T-helper 9 cell (primary cell): Measurements from ENCODE around the gene TCERG1L.
"Not testable (repeated sequence)": the region's sequence is repeated elsewhere in the genome, so short reads cannot be mapped to it uniquely, and the experiment has no call there.

ENCODE experiments used
- DNase-seq: peaks from one replicate; pipeline ENCODE4 v3.0.0-alpha.2; 2020

The TCERG1L gene

DNA sequence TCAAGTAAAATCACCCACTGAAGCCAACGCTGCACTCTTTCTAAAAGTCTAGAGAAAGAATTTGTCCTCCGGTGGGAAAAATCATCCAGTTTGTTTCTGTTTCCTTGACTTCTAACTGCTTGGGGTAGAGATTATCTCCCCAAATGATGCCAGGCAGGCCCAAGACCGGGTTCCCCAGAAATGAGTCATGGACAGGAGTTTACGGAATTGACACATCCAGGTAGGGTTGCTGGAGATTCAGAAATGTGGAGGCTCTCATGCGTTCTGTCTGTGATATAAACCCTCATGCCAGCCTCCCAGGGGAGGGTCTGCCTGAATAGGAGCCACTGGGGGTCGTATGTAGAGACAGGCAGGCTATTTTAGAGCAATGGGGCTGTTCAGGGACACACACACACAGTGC lies 230.9 kb downstream of the TCERG1L start:
- DNase-seq: no peak

DNA sequence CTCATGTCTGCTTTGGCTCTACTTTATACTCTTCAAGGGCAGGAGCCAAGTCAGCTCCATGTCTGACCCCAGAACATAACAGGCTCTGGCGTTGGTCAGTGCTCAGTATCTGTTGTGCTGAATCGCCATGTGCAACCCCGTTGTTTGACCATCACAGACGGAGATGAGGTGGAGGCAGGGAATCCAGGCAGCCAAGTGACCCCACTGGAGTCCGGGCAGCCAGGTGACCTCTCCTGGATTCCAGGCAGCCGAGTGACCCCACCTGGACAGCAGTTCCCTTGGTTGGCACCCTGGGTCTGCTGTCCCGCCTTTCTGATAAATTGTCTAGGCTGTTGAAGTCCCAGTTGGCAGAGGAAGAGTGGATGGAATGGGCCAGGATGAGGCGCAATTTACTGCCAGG lies 232.2 kb downstream of the TCERG1L start:
- no peak for DNase-seq

DNA sequence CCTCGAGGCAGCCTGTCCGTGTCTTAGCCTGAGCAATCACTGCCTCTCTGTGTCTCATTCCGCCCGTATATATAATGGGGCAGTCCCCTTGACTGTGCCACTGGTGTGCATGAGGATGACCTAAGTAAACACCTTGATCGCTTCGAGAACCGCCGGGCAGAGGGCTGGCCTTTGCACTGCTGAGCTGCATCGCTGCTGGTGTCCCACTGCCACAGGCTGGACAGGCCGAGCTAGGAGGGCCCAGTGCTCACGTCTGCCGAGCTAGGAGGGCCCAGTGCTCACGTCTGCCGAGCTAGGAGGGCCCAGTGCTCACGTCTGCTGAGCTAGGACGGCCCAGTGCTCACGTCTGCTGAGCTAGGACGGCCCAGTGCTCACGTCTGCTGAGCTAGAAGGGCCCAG lies 232.6 kb downstream of the TCERG1L start:
- not testable (repeated sequence) for DNase-seq

DNA sequence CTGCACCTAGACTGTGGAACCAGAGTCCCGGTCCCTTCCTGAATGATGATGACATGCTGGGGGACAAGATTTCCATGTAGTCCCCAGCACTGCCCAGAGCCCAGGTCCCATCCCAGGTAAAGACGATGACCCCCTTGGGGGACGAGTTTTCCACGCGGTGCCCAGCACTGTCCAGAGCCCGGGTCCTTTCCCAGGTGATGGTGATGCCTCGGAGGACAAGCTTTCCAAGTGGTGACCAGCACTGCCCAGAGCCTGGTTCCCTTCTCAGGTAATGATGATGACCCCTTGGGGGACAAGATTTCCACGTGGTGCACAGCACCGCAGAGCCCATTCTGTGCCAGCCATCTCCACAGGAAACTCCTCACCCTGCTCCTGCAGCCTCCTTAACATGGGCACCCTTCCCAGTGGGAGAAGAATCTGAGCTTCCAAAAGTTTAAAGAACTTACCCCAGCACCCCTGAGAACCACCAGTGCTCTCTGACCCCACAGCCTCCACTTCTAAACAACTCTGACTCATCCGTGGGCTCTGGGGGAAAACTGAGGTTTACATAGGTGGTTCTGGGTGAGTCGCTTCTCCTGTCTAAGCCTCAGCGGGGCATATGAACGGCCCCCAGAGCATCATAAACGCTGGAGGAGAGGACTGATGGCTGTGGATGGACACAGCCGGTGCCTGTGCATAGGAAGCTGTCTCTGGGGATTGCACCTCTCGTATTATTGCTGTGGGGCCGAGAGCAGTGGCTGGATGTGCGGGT lies 233.2 kb downstream of the TCERG1L start:
- no peak for DNase-seq

DNA sequence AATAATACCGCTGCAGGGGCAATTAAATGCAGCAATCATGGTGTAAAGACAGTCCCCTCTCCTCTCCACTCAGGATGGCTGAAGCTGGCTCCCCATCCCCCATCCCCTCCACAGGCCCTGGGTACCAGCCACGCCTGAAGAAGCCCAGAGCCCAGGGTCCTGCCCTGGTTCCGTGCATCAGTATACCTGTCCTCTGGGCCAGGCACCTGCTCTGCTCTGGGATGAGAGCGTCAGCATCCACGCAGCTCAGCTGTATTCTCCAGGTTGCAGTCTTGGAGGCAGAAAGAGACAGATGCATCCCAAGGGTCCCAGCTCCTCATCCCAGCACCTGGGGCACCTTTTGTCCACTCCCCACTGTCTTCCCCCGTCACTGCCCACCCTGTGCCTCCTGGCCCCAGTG lies 233.8 kb downstream of the TCERG1L start:
- DNase-seq: no peak

DNA sequence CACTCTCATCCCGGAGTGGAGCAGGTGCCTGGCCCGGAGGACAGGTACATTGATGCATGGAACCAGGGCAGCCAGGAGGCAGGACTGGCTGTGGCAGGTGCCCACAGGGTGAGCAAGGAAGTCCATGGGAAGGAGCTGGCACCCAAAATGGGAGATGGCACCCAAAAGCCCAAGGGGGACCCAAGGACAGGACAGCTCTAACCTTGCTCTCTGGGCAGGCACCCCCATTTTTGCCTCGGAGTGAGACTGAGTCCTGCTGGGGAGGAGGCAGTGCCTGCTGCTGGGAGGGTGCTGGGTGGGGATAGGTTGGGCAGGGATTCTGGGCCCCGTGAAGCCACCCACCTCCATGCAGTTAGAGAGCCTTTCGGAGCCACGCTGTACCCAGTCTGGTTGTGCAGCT lies 234.5 kb downstream of the TCERG1L start:
- no peak for DNase-seq

DNA sequence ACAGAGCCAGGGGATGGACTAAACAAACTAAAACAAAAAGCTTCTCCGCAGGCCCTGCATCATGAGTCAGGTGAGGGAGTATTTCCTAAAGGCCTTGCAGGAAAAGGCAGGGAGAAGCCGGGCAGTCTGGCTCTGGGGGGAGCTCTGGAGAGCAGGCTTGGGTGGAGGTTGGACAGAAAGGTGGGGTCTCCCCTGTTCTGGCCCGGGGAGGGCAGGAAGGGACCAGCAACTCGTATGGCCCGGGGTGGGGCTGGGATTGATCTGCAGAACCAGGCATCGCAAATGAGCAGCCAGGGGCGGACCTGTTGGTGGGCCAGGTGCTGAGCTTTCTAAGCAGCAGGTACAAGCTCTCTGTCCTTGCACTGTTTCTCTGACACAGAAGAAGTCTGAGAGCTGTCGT lies 235.2 kb downstream of the TCERG1L start:
- DNase-seq: no peak

DNA sequence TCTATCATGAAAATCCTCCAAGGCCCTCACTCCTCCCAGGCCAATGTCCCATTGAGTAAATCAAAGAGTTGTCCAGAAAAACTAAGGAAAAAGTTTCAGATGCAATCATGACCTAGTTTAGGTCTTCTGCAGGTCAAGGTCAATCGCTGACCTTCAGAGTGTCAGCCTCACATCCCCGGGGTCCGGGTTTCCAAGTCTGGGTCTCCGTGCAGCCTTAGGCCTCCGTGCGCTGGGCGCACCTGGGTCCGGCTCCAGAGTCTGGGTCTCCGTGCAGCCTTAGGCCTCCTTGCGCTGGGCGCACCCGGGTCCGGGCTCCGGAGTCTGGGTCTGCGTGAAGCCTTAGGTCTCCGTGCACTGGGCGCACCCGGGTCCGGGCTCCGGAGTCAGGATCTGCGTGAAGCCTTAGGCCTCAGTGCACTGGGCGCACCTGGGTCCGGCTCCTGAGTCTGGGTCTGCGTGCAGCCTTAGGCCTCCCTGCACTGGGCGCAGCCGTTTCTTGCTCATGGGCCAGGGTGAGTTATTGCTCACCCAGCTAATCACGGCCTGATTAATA lies 236.2 kb downstream of the TCERG1L start:
- no peak for DNase-seq

DNA sequence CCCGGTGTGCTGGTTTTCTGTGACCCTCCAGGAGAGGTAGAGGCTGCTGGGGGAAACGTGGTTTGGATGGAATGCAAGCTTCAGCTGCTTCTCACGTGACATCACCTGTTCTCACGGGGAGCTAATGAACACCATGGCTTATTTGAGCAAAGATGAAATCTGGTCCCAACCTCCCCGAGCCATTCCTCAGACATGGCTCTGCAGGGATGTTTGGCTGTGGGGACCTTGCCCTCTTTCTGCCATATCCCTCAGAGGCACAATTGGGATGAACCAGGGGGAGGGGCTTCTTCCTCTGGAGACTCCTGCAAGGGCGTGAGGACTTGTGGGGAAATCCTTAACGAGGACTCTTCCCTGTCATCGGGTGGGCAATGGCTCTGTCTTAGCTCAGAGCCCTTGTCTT lies 236.8 kb downstream of the TCERG1L start:
- DNase-seq: no peak

DNA sequence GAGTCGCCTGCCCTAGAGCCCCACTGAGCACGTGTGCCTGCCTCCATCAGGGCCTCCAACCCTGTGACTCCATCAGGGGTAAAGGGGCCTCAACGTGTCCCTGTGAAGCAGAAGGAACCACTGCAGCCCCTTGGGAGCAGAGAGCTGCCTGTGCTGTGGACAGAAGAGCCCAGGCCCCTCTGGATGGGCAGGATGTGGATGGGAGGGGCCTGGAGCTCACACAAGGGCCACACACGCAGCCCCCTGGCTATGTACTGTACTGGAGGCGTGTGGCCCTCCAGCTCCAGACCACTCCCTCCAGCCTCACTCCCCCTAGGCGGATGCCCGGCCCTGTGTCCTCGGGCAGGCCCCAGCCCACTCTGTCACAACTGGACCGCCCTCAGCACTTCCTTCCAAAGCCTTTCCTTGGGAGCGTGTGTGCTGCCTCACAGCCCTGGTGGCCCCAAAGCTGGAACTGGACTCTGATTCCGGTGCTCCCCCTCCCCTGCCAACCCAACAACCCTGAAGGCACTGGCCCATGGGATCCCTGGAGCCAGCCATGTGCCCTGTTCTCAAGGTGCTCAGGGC lies 238.0 kb downstream of the TCERG1L start:
- no peak for DNase-seq

DNA sequence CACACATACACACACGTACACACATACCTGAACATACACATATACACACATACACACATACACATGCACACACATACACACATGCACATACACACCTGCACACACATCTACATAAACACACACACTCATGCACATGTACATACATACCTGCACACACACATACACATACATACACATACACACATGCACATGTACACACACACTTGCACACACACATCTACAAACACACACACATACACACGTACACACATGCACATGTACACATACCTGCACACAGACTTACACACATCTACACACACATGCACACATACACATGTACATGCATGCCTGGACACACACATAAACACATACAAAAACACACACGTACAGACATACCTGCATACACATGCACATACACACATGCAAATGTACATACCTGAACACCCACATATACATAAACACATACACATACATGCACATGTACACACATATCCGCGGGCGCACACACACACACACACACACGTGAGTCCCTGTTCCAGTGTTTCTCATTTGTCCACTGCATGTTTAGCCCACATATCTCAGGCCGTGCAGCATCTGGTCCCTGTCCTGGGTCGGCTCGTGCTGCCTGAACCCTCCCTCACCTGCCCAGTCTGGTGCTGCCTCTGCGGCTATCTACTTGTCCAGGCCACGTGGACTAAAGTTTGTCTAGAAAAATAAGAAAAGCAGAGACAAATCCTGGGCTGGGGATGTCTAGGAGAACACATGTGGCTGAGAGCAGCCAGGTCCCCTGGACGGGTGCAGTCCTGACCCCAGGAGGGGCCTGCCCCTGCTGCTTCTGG lies 238.7 kb downstream of the TCERG1L start:
- no peak for DNase-seq

DNA sequence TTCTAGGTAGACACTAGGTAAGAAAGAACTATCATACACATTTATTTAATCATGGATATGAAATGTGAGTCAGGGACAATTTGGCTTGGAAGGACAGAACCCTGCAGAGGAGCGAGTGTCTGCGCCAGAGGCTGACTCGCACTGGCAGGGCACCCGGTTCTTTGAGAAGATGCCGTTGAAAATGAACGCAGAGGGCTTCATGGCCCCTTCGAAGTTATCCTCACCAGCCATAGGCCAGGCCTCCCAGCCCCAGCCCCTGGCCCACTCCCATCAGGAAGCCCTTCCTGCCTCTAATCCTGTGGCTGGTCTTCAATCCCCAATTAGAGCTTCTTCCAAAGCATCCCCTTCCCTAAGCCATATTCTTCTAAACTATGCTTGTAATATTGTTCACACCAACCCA lies 239.8 kb downstream of the TCERG1L start:
- no peak for DNase-seq

DNA sequence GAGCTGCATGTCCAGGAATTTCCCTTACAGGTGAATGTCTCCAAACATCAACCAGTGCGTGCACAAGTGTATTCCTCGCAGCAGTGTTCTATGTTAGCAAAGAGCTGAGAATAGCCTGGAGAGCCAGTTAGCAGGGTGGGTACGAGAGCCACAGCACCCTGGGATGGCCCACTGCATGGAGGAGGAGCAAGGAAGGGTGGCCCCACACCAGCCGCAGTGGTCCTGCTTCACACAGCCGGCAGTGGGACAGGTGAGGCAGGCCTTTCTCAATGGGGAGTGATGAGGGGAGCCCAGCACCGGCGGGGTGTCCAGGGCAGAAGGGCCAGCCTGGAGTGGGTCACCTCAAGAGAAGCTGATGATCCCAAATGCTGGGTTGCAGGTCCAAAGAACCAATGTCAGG lies 240.7 kb downstream of the TCERG1L start:
- DNase-seq: no peak

DNA sequence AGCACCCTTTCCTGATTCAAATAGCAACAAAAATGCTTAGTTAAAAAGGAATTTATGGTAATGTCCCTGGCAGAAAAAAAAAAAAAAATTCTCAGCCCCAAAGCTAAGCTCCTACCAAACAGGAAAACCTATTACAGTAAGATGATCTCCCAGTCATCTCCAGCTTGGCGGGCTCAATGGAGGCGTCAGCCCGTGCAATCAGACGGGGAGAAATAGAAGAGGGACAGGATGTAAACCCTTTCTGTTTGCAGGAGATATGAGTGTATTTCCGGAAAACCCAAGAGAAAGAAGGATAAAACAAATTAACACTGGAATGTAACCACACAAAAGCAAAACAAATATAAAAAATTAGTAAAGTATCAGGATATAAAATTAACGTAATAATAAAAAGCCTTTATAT lies 242.8 kb downstream of the TCERG1L start:
- DNase-seq: no peak

DNA sequence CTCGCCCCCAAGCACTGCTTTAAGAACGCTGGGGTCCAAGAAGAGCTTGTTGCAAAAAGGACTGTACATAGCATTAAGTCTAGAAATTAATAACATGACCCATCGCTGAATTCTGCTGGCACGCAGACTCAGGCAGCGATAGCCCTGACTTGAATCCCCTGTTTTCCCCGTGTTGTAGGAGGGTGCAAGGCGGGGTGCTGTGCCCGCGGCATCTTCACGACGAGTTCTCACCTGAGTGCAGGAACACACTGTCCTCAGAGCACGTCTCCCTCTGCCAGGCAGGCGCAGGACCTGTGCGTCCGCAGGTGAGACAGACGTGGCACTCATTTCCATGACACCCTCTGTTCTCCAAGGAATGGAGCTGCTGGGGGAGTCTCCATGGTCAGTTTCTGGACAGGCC lies 243.2 kb downstream of the TCERG1L start:
- no peak for DNase-seq

DNA sequence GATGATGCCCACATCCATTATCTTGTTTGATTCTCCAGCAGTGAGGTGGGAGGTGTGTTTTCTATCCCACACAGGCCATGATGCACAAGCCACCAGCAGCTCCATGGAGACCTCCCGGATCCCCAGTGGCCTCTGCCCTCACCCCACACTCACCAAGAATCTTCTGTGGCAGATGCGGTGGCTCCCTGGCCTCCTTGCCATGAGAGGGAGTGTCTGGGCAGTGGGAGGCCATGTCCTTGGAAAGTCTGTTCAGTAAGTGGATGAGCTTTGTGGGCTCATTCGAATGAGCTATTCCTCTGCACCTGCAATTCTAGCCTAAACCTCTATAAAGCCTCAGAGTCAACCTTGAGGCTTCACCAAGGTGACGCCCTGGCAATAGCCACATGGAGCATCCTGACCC lies 243.8 kb downstream of the TCERG1L start:
- no peak for DNase-seq

DNA sequence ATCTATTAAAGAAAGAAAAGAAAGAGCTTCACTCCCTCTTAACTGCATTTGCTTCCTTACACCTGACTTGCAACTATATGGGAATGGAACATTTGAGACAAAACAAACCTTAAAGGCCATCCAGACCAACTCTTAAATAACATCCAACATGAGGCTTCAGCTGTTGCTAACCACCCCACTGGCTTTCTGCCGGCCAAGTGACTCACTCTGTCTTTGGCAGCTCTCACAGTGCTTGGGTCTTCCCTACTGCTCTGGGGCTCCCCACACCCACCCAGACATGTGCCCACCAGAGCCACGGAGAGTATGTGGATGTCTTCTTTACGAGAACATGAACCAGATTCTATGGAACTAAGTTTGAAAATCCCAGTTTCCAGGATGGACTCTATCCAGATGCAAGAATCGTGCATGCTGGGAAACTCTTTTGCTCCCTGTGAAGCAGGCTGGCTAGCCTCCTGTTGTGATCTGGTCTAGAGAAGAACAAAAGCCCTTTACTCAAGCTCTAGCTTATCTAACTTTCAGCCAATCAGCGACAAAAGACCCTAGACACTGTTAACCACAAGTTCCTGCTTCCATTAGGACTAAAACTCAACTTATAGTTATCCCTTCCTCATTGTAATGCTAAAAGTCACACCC lies 245.7 kb downstream of the TCERG1L start:
- DNase-seq: no peak

DNA sequence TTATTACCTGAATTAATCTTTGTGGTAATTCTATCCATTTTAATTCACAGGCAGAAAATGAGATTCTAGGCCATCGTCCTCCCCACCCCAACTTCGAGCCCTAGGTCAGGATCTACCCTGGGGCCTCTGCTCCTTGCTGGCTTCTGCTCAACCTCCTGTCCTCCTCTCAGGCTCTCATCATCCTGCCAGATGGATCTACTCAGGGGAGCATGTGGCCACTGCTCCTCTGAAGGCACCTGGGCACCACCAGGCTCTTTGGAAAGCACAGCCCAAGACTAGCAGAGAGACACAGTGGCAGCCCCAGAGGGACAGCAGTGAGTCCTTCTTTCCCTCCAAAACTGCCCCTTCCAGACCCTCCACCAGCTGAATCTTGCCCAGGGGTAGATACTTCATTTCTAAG lies 248.2 kb downstream of the TCERG1L start:
- no peak for DNase-seq

DNA sequence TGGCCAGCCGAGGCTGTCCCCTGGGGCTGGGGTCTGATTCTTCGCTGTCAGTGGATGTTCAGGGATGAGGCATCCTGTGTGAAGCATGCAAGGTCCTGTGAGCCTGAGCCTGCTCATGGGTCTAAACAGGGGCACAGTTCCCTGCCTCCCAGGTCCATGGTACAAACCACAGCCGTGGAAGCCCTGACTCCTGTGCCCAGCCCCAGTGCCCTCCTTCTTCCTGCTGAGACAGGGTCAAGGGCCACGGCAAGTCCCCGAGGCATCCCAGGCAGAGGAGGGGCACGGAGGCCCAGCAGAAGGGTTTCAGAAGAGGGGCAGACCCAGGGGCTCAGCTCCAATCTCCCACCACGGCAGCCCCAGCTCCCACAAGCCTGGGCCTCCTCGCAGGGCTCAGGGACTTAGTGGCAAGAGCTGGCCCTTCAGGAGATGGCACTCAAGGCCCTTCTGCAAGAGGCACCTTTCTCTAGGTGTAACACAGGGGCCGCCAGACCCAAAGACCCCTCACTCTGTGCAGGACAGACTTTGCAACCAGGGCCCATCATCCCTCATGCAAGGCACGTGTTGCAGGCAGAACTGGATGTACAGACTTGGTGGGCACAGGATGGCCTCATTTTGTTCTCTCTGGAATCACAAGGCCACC lies 248.8 kb downstream of the TCERG1L start:
- no peak for DNase-seq

DNA sequence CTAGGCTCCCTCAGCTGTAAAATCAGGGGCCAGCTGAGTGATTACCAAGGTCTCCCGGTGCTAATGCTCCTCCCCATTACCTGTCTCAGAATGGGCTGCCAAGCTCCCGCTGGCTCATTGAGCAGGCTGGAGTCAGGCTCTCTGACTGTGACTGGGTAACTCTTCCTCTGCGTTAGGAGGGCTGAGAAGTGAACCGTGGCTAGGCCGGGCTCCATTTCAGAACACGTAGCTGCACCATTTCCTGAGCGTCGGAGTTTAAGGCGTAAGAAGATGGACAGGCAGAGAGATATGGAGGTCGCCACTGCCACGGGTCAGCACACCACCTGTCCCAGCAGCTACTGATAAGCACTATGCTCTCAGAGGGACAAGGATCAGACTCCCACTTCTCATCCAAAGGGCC lies 250.3 kb downstream of the TCERG1L start:
- no peak for DNase-seq

DNA sequence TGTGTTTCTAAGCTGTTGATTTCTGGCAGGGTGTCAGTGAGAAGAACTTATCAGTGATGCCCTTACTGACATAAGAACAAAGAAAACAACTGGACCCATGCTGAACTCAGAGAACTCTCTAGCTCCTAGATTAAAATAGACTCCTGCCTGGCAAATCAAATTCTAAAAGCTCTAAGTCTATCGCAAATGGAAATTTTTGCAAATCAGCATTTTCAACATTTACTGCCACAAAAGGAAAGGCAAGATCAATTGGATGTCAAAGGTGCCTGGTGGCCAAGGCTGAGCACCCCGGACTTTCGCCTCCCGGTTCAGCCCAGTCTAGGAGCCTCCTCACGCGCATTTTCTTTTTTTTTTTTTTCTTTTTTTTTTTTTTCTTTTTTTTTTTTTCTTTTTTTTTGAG lies 251.6 kb downstream of the TCERG1L start:
- no peak for DNase-seq

DNA sequence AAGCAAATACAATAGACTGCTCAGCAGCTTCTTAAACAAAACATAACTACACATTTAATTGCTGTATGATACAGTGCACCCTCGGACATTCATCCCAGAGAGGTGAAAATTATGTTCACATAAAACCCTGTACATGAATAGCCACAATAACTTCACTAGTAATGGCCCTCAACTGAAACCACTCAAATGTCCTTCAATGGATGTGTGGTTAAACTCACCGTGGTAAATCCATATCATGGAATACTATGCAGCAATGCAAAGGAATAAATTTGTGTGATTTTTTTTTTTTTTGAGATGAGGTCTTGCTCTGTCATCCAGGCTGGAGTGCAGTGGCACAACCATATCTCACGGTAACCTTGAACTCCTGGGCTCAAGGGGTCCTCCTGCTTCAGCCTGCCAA lies 252.7 kb downstream of the TCERG1L start:
- no peak for DNase-seq

DNA sequence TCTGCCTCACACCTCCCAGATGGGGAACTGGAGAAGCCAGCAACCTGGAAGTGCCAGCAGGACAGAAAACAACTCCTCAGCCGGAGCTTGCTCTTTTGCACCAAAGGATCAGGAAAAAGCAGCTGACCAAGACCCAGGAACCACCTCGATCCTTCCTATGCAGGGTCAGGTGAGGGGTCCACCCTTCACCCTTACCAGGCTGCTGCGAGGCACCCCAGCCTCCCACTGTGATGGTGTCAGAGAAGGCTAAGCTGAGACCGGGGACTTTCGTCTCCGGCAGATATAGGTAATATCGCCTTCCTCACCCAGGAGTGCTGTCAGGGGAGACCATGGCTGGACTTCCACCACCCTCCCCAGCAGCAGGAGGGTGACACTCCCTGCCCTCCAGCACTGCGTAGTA lies 254.7 kb downstream of the TCERG1L start:
- no peak for DNase-seq
